ENCODE measurements around the gene NCOA3.
"Not testable (repeated sequence)": the region's sequence is repeated elsewhere in the genome, so short reads cannot be mapped to it uniquely, and the experiment has no call there.

The NCOA3 gene

DNA sequence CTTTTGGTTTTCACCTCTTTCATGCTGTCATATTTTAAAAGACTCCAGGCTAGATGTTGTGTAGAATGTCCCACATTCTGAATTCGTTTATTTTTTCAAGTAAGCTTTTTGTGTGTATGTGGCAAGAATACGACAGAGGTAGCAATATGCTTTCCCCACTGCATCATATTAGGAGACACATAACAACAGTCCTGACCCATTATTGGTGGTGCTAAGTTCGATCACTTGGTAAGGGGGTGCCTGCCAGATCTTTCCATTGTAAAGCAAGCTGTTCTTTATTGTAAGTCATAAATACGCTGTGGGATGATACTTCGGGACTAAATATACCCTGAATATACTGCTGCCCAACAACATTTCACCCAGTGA is 588 bp upstream of the NCOA3 start:
- DNase-seq (ENCODE audit: low spot score), result peak; percentile 24

DNA sequence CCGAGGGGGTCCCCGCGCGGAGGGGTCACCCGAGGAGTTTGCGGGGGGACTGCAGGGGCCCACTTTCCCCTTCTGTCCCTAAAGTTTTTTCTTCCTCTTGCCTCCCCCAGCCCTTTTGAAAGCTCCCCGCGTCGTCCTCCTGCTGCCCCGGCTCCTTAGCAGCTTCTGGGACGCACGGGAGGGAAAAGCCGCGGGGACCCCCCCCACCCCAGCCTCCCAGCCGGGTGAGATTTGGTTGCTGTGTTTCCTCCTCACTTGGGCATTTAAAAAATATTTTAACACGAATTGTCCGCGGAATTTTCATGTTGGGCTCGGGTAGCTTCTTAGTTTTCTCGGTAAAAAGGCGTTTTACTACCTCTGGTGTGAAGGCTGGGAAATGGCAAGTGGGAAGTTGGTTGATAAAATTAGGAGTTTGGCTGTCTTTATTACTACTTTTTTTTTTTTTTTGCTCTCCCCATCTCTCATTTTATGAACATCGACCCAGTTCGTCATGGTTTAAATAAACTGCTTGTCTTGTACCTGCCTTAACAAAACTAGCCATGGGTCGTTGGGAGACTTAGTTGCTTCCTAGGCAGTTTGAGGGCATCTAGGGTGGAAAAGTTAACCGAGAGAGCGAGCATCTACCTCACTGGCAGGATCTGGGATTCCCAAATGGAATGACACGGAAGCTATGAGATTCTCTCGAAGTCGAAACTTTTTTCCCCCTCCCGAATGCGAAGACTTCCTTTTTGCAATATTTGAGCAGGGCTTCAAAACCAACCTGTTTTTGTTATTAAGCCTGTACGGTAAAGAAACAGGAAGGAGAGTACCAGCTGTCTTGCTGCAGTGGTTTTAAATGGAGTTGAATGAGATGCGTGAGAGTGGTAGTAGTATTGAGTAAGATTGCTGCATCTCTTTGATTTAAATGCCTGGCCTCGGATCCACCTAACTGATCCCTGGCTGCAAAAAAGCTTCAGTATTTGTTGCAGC is 868 bp downstream of the NCOA3 start:
- DNase-seq (ENCODE audit: low spot score), result peak; percentile 27

DNA sequence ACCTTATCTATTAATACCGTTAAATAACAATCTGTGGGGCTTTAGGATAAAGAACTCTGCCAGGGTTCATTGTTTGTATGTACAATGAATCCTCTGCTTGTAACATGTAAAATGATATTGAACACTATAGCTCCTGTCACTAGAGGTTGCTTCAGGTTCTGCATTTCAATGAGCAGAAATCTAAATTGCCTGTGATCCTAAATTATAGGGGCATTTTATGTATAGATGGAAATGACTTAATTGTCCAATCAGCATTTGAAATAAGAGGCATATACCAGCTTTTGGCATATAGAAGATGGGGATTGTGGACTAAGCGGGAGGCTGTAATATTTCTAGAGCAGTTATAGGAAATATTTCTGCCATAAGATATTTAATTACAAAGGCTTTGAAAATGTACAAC is 2.0 kb downstream of the NCOA3 start:
- DNase-seq (ENCODE audit: low spot score), result no peak

DNA sequence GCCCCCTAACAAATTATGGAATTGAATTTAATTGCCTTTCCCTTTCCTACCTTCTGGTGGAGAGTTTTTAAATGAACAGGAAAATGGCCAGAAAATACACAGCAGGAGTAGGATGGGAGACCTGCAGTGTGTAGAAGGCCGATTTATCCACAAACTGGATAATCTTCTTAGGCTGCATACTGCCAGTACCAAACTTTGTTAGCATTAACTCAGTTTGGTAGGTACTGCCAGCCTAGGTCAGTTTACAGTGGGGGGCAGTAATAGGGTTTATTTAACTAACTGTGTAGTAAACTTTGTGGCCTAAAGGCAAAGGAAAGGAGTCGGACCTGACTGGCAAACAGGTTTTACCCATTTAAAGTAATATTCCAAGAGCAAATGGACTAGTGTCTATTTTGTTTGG is 4.6 kb downstream of the NCOA3 start:
- DNase-seq (ENCODE audit: low spot score), result no peak

DNA sequence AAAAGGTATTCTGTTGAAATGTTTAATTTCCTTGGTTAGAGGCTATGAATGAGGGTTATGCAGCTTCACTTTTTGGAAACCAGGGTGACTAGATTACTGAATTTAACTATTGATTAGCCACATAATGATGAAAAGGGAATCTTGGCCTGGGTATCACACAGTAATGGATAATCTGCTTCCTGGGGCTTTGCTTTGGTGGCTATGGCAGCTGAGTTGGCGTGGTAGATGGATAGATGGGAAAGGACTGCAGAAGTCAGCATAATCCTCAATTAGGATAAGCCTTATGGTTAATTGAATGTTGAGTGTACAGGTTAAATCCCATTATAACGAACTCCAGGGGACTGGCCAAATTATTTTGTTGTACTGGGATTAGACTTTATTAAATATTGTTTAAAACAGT is 5.2 kb downstream of the NCOA3 start:
- DNase-seq (ENCODE audit: low spot score), result no peak

DNA sequence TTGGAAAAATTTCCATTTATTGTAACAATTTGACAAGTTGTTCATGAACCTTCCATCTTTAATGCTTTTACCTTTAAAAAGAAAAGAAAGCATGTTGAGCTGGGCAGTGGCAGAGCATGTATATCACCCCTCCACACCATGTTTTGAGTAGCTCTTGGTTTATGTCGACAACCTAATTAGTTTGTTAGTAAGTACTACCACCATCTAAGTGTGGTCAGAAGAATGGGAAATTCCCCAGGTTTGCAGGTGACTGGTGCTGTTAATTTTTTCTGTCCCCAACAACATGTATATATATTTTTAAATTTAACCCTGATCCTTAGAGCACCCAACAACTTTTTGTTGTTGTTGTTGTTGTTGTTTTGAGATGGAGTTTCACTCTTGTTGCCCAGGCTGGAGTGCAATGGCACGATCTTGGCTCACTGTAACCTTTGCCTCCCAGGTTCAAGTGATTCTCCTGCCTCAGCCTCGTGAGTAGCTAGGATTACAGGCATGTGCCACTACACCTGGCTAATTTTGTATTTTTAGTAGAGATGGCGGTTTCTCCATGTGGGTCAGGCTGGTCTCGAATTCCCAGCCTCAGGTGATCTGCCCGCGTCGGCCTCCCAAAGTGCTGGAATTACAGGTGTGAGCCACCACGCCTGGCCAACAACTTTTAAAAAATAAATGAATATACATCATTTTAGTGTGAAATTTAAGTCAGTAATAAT is 5.7 kb downstream of the NCOA3 start:
- DNase-seq (ENCODE audit: low spot score), result not testable (repeated sequence)

DNA sequence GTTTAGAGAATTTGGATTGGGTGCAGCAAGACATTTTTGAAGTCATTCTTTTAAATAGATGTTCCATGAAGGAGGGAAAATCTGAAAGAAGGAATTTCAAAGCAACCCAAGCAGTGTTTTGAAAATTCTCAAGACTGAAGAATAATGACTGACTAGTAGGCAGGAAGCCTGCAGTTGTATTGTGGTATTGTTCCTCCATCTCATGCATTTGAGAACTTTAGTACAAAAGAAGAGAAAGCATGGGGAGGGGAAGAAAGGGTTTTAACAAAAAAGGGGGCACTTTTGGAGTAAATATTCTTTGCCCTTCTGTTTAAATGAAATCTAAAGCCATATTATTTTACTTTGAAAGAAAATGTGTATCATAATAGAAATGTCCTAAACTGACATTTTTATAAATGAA is 6.6 kb downstream of the NCOA3 start:
- no peak for DNase-seq (ENCODE audit: low spot score)

DNA sequence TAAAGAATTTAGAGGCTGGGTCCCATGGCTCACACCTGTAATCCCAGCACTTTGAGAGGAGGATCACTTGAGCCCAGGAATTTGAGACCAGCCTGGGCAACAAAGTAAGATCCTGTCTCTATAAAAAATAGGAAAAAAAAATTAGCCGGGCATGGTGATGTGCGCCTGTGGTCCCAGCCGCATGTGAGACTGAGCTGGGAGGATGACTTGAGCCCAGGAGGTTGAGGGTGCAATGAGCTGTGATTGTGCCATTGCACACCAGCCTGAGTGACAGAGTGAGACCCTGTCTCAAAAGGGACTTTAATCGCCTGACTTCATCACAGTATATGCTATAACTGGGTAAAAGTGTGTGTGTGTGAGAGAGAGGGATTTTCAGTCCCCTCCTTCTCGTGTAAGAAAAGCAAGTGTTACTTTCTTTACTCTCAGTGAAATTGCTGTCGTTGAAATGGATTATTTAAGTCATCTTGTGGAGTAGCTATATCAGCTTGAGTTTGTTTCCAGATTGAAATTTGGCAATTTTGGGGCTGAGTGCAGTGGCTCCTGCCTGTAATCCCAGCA is 7.5 kb downstream of the NCOA3 start:
- no peak for DNase-seq (ENCODE audit: low spot score)

DNA sequence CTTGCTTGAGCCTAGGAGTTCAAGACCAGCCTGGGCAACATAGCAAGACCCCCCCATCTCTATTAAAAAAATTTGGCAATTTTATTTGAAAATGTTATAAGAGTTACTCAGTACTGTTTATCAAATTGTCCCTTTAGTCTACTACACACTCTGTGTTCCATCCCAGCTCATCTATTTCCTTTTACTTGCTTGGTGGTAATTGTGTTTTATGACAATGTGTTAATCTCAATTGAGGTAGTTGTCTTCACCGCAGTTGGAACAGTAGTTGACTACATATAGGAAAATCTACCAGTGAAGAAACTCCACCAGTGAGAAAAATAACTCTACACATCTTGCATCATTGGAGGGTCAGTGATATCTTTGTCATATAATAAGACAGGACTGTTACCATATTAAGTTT is 8.0 kb downstream of the NCOA3 start:
- DNase-seq (ENCODE audit: low spot score), result no peak

DNA sequence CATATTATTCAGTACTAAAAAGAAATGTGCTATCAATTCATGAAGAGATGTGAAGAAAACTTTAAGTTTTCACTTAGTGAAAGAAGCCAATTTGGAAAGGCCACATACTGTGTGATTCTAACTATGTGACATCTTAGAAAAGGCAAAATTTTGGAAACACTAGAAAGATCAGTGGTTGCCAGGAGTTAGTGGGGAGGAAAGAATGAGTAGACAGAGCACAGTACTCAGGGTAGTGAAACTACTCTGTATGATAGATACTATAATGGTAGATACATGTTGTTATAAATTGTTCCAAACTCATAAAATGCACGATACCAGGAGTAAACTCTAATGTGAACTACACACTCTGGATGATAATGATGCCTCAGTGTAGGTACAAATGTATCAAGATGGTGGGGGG is 14.2 kb downstream of the NCOA3 start:
- DNase-seq (ENCODE audit: low spot score), result no peak

DNA sequence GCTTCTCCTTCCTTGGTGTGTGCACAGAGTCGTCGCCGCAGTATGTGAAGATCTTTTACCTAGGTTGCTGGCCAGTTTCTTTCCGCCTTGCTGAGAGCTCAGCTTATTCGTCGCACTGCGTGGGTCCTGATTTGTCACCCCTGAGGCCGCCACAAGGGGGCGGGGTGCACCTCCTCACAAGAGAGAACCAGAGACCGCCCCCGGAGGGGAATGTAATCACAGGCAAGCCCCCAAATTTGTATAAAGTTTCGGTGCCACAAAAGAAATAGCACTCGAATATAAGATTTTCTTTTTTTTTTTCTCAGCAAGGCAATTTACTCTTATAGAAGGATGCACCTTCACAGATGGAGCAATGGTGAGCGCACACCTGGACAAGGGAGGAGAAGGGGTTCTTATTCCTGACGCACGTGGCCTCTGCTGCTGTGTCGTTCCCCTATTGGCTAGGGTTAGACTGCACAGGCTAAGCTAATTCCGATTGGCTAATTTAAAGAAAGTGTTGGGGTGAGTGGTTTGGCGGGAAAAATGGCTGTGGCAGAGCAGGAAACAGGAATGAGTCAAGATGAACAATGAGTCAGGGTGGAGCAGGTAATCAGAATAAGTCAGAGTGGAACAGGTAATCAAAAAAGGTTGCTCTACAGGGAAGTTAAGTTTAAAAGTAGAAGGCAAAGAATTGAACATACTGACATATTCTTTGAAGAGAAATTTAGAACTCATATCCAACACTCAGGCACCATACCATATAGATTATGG is 19.5 kb downstream of the NCOA3 start:
- no peak for DNase-seq (ENCODE audit: low spot score)

DNA sequence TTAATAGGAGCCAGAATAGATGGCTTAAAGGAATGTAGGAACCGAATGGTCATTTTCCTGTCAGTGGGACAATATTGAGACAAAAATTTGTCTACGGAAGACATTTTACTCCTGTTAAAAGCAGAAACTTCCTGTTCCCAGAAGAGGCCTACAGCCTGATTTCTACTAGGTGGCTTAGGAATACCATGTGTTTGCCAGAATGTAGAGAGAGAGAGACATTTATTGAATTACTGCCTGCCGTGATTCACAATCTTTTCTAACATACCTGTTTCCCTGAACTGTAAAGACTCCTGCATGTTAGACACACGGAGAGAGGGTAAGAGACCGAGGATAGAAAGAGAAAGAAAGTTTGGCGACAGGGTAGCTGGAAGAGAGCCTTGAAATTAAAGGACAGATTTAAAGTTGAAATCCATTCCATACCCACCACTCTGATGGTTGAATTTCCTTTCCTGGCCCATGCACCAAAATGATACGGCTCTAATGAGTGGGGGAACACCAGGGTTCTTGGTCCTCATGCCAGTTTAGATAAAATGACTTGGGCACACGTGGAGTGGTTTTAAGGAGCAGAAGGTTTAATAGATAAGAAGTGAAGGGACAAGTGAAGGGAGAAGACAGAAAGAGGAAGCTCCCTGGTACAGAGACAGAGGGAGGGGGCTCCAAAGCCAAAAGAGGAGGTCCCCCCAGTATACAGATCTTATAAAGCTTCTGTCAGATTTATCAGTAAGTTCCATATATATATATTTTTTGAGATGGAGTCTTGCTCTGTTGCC is 22.5 kb downstream of the NCOA3 start:
- DNase-seq (ENCODE audit: low spot score), result no peak

DNA sequence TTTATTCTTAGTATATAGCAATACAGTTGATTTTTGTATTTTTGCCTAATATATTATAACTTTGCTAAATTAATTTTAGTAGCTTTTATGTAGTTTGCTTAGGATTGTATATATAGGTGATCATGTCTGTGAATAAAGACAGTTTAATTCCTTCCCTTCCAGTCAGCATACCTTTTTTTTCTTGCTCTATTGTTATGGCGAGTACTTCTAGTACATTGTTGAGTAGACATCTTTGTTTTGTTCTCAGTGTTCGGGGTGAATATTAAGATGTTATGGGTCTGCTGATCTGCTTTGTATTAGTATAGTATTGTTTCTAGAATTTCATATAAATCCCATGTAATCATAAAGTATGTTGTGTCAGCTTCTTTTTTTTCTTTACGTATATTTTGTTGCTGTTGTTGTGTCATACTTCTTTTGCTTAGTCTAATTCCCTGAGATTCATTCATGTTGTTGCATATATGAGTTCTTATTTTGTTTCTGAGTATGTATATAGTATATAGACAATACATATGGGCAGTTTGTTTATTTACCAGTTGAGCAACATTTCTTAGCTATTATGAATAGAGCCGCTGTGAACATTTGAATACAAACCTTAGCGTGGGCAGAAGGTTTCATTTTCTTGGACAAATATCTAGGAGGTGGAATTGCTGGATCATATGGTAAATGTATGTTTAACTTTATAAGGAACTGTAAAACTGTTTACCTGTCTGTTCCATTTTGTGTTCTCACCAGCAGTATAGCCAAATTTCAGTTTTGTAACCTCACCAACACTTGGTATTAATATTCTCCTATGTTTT is 25.5 kb downstream of the NCOA3 start:
- DNase-seq (ENCODE audit: low spot score), result no peak

DNA sequence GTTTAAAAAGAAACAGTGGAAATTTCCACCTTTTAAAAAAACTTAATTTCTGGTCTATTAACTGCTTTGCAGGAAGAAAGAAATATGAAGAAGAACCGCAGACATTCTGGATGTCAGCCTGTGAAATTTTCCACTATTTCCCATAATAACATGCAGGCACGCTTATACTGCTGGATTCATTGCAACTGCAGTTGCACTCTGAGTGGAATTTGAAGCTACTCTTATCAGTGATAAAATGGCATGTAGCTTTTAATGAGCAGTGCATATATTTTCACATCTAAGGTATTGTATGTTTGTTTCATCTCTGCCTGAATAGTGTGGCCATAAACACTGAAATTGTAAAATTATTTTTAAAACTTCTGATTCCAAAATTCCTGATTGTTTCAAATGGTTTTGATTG is 28.2 kb downstream of the NCOA3 start:
- DNase-seq (ENCODE audit: low spot score), result no peak

DNA sequence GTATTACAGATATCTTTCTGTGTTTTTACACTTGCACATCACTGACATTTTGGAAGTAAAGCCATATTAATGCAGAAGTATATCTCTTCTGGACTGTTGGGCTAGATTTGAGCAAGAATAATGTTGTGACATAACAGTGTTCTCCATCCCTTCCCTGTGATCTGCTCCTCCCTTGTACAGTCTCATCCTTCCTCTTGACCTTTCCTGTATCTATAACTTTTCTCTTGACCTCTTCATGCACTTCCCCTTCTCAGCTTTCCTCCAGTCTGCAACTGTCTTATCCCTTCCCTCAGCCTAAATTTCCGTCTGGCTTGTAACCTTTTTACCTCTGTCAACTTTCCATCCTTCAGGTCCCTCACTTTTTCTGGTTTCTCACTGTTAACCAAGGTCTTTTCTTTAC is 29.8 kb downstream of the NCOA3 start:
- no peak for DNase-seq (ENCODE audit: low spot score)

DNA sequence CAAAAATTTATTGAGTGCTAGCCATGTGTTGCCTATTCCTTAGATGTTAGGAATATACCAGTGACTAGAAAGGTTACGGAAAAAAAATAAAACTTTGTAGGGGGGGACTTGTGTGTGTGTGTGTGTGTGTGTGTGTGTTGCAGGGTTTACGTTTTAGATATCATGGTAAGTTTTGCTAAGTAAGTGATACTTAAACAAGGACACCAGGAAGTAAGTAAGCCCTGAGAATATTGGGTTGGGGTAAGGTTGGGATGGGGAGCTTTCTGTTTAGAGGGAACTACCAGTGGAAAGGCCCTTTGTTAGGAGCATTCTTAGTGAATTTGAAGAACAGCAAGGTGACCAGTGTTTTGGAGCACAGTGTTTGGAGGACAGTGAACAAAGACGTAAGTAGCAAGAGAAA is 30.3 kb downstream of the NCOA3 start:
- no peak for DNase-seq (ENCODE audit: low spot score)

DNA sequence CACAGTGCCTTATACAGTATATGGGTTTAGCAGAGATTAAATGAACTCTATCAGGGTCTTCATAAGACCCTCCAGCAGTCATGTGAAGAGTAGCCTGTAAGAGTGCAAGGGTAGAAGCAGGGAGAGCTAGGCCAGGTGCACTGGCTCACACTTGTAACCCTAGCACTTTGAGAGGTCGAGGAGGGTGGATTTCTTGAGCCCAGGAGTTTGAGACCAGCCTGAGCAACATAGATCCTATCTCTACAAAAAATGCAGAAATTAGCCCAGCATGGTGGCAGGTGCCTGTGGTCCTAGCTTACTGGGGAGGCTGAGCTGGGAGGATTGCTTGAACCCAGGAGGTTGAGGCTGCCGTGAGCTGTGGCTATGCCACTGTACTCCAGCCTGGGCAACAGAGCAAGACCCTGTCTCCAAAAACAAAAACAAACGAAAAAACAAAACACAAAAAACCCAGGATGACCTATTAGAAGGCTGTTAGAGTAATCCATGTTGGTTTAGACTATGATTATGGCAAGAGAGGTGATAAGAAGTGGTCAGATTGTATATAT is 31.9 kb downstream of the NCOA3 start:
- no peak for DNase-seq (ENCODE audit: low spot score)

DNA sequence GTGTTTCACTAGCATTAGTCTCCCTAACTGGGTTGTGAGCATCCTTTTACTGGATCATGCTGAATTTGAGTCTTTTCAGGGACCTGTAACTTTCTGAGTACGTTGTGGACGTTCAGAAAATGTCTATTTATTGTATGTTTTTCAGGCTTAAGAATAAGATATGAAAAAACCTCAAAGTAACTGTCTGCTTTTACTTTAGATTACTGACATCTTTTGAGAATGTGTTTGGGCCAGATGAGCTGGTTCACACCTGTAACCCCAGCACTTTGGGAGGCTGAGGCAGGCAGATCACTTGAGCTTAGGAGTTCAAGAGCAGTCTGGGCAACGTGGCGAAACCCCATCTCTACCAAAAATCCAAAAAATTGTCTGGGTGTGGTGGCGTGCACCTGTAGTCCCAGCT is 32.7 kb downstream of the NCOA3 start:
- no peak for DNase-seq (ENCODE audit: low spot score)

DNA sequence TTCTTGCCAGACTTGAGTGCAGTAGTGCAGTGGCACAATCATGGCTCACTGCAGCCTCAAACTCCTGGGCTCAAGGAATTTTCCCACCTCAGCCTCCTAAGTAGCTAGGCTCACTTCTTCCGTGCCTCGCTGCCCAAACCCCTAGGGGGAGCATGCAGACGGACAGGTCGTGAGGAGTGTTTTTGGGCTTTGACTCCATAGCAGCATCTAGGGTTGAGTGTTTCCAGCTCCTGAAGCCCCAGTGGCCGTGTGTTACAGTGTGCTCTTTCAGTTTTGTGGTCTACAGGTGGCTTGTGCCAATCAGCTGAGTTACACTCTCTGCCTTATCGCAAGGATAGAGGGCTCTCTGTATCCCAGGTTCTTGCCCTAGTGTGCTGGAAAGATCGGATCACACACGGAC is 33.4 kb downstream of the NCOA3 start:
- no peak for DNase-seq (ENCODE audit: low spot score)

DNA sequence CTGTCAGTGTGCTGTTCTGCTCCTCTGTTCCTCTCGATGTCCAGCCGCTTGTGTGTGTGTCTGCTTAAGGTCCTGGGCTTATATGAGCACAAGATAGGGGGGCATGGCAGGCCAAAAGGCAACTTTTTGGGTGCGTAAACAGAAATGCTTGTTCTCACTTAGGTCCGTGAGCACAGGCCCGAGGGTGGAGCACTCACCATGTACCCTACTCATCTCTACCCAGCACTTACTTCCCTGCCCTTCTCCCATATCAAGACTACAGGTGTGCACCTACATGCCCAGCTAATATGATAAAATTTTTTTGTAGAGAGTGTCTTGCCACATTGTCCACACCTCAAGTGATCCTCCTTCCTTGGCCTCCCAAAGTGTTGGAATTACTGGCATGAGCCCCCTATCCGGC is 34.3 kb downstream of the NCOA3 start:
- no peak for DNase-seq (ENCODE audit: low spot score)
